HepG2 (cell line): ENCODE measurements around the gene ZBTB22. TPM values are rescaled to one million over a fixed set of nuclear protein-coding genes. Genes with fewer than 3 reads are reported as not detected.

ENCODE experiments used
- DR1 ChIP-seq: sonication (generic); formaldehyde crosslinking; IDR thresholded peaks from 2 replicates; pipeline ENCODE4 v1.8.0; 2021; ENCODE audit warnings: mild to moderate bottlenecking, missing genetic modification reagents, inconsistent platforms
- GATA4 ChIP-seq: sonication (generic); IDR thresholded peaks from 2 replicates; pipeline ENCODE4 v1.6.1; 2016; ENCODE audit warnings: antibody characterized with exemption, low read depth, borderline replicate concordance
- MATR3 ChIP-seq: sonication (generic); formaldehyde crosslinking; IDR thresholded peaks from 2 replicates; pipeline ENCODE4 v1.4.0; 2020; ENCODE audit warnings: missing genetic modification reagents
- NFE2 ChIP-seq: sonication (generic); formaldehyde crosslinking; IDR thresholded peaks from 2 replicates; pipeline ENCODE4 v1.4.0; 2020; ENCODE audit warnings: missing genetic modification reagents
- NFIC ChIP-seq: IDR thresholded peaks from 2 replicates; pipeline ENCODE4 v1.6.1; 2012; ENCODE audit warnings: mild to moderate bottlenecking, low read length, inconsistent platforms
- NFYB ChIP-seq: sonication (generic); formaldehyde crosslinking; IDR thresholded peaks from 2 replicates; pipeline ENCODE4 v1.4.0; 2020; ENCODE audit warnings: missing genetic modification reagents
- ONECUT2 ChIP-seq: sonication (generic); formaldehyde crosslinking; IDR thresholded peaks from 2 replicates; pipeline ENCODE4 v1.4.0; 2020; ENCODE audit warnings: missing genetic modification reagents
- PCBP2 ChIP-seq: fragments of 200-400 bp; formaldehyde crosslinking; optimal IDR thresholded peaks from 2 replicates; pipeline ENCODE3; 2018; ENCODE audit warnings: low read length, low read depth; ENCODE audit not compliant: poor library complexity, severe bottlenecking
- PTBP1 ChIP-seq: fragments of 200-400 bp; formaldehyde crosslinking; IDR thresholded peaks from 2 replicates; pipeline ENCODE4 v1.6.1; 2018; ENCODE audit warnings: low read length, low read depth; ENCODE audit not compliant: poor library complexity, severe bottlenecking
- SALL1 ChIP-seq: sonication (generic); formaldehyde crosslinking; IDR thresholded peaks from 2 replicates; pipeline ENCODE4 v1.8.0; 2022; ENCODE audit warnings: mild to moderate bottlenecking, missing genetic modification reagents
- SNAPC2 ChIP-seq: sonication (generic); formaldehyde crosslinking; IDR thresholded peaks from 2 replicates; pipeline ENCODE4 v1.8.1; 2022; ENCODE audit warnings: mild to moderate bottlenecking, missing genetic modification reagents
- SRSF1 ChIP-seq: fragments of 200-400 bp; formaldehyde crosslinking; optimal IDR thresholded peaks from 2 replicates; pipeline ENCODE3; 2017; ENCODE audit warnings: mild to moderate bottlenecking, low read depth, low read length, moderate library complexity
- SRSF9 ChIP-seq: fragments of 200-400 bp; formaldehyde crosslinking; IDR thresholded peaks from 2 replicates; pipeline ENCODE4 v1.6.1; 2018; ENCODE audit warnings: borderline replicate concordance, mild to moderate bottlenecking, low read depth, low read length; ENCODE audit not compliant: insufficient read depth, poor library complexity, severe bottlenecking
- ZFAT ChIP-seq: sonication (generic); formaldehyde crosslinking; conservative IDR thresholded peaks from 2 replicates; pipeline ENCODE4 v1.8.1; 2023; ENCODE audit warnings: missing genetic modification reagents, inconsistent platforms
- ZNF253 ChIP-seq: sonication (generic); formaldehyde crosslinking; IDR thresholded peaks from 2 replicates; pipeline ENCODE4 v1.8.0; 2022; ENCODE audit warnings: mild to moderate bottlenecking, missing genetic modification reagents, borderline replicate concordance
- ZNF292 ChIP-seq: sonication (generic); formaldehyde crosslinking; IDR thresholded peaks from 2 replicates; pipeline ENCODE4 v1.8.1; 2022; ENCODE audit warnings: mild to moderate bottlenecking, low read depth, missing genetic modification reagents, borderline replicate concordance
- ZNF329 ChIP-seq: sonication (generic); formaldehyde crosslinking; IDR thresholded peaks from 2 replicates; pipeline ENCODE4 v1.9.0; 2021; ENCODE audit warnings: low read depth, mild to moderate bottlenecking, missing genetic modification reagents
- ZNF564 ChIP-seq: sonication (generic); formaldehyde crosslinking; IDR thresholded peaks from 2 replicates; pipeline ENCODE4 v1.8.1; 2023; ENCODE audit warnings: mild to moderate bottlenecking, missing genetic modification reagents
- polyA plus RNA-seq, 8 experiments: library from polyadenylated mRNA; depleted of rRNA in 3 of 8; stranded (reverse) in 7 of 8; unstranded in 1 of 8; fragments of >200 nt; fragmentation: Illumina TruSeq in 4 of 8; extraction: Trizol in 4 of 8; gene quantifications; 2 replicates each; pipeline versions ENCODE4 v1.2.1 to v1.2.3, GENCODE V29; 2011 to 2016; ENCODE audit warnings: low read depth in 4 of 8, missing spikeins in 1 of 8, mixed read lengths in 1 of 8; ENCODE audit not compliant: insufficient read depth in 1 of 8
- total RNA-seq, 5 experiments: library from RNA; depleted of rRNA; stranded (reverse); fragments of >200 nt; fragmentation: Illumina TruSeq; extraction: Trizol; gene quantifications; 2 replicates each; pipeline ENCODE4 v1.2.3, GENCODE V29; 2016; ENCODE audit warnings: low read depth in 1 of 5
- TF ChIP-seq, protein P1 (sequence below): sonication (generic); formaldehyde crosslinking; IDR thresholded peaks from 2 replicates; pipeline ENCODE4 v1.8.0; 2022; ENCODE audit warnings: missing genetic modification reagents, mild to moderate bottlenecking, inconsistent platforms, borderline replicate concordance
- TF ChIP-seq, protein P2 (sequence below): sonication (generic); formaldehyde crosslinking; IDR thresholded peaks from 2 replicates; pipeline ENCODE4 v1.4.0; 2020; ENCODE audit warnings: mild to moderate bottlenecking, low read depth, missing genetic modification reagents
- TF ChIP-seq, protein P3 (sequence below): sonication (generic); formaldehyde crosslinking; IDR thresholded peaks from 2 replicates; pipeline ENCODE4 v1.8.1; 2022; ENCODE audit warnings: low read depth, mild to moderate bottlenecking, missing genetic modification reagents
- TF ChIP-seq, protein P4 (sequence below): sonication (generic); formaldehyde crosslinking; IDR thresholded peaks from 2 replicates; pipeline ENCODE4 v1.5.1; 2020; ENCODE audit warnings: mild to moderate bottlenecking, moderate library complexity, missing genetic modification reagents

The ZBTB22 gene
- total and polyA plus RNA-seq, 2 of the 13 experiments (the other 11 are each of a cell fraction or from before 2014, with no cell fraction given), result 8.0 to 10.6 TPM

DNA sequence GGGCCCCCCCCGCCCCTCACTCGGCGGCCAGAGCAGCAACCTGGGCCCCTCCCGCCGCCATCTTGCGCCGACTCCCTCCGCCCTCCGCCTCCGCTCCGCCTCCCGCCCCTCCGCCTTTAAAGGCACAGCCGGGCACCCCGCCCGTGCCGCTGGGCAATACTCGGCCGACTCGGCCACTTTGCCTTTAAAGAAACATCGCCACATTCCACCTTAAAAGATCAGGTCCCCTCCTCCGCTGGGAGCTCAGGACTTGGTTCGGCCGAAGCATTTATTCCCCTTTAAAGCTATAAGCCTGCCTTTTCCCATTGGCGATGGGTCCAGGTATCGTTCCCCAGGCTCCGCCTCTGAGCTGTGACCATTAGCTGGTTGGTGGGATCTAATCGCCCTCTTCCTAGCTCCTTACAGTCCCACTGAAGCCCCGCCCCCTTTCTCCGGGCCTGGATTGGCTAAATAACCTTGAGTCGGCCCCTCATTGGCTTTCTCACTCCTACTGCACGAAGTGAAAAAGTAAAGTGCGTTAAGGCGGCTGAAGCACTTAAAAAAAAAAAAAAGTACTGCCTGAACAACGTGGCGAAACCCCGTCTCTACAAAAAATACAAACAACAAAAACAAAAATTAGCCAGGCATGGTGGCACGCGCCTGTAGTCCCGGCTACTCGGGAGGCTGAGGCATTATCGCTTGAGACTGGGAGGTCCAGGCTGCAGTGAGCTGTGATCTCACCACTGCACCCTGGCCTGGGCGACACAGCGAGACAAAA, at the start of gene ZBTB22 (continued):
- TF ChIP-seq, protein P1, sequence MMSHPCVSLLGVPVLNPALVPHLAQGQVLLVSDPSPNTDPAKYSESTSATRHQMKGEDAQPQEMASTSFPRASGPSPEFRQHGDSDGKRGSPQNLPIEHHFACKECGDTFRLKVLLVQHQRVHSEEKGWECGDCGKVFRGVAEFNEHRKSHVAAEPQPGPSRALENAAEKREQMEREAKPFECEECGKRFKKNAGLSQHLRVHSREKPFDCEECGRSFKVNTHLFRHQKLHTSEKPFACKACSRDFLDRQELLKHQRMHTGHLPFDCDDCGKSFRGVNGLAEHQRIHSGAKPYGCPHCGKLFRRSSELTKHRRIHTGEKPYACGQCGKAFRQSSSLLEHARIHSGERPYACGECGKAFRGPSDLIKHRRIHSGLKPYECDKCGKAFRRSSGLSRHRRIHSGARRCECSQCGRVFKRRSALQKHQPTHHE (CRISPR knock-in tag), result 0 out of 2 replicates have a peak, but pooled peaks have one; percentile 43
- TF ChIP-seq ZNF292 (CRISPR knock-in tag), result 0 out of 2 replicates have a peak, but pooled peaks have one; percentile 14
- peak; percentile 66; the same call in 1 of the 2 replicates for TF ChIP-seq DR1 (CRISPR knock-in tag)
- TF ChIP-seq, protein P2, sequence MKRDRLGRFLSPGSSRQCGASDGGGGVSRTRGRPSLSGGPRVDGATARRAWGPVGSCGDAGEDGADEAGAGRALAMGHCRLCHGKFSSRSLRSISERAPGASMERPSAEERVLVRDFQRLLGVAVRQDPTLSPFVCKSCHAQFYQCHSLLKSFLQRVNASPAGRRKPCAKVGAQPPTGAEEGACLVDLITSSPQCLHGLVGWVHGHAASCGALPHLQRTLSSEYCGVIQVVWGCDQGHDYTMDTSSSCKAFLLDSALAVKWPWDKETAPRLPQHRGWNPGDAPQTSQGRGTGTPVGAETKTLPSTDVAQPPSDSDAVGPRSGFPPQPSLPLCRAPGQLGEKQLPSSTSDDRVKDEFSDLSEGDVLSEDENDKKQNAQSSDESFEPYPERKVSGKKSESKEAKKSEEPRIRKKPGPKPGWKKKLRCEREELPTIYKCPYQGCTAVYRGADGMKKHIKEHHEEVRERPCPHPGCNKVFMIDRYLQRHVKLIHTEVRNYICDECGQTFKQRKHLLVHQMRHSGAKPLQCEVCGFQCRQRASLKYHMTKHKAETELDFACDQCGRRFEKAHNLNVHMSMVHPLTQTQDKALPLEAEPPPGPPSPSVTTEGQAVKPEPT (CRISPR knock-in tag), result peak; percentile 100
- 0 out of 2 replicates have a peak, but pooled peaks have one; percentile 62 for TF ChIP-seq GATA4
- TF ChIP-seq SNAPC2 (CRISPR knock-in tag), result no peak
- peak; percentile 88 for TF ChIP-seq NFYB (CRISPR knock-in tag)
- TF ChIP-seq, protein P3, sequence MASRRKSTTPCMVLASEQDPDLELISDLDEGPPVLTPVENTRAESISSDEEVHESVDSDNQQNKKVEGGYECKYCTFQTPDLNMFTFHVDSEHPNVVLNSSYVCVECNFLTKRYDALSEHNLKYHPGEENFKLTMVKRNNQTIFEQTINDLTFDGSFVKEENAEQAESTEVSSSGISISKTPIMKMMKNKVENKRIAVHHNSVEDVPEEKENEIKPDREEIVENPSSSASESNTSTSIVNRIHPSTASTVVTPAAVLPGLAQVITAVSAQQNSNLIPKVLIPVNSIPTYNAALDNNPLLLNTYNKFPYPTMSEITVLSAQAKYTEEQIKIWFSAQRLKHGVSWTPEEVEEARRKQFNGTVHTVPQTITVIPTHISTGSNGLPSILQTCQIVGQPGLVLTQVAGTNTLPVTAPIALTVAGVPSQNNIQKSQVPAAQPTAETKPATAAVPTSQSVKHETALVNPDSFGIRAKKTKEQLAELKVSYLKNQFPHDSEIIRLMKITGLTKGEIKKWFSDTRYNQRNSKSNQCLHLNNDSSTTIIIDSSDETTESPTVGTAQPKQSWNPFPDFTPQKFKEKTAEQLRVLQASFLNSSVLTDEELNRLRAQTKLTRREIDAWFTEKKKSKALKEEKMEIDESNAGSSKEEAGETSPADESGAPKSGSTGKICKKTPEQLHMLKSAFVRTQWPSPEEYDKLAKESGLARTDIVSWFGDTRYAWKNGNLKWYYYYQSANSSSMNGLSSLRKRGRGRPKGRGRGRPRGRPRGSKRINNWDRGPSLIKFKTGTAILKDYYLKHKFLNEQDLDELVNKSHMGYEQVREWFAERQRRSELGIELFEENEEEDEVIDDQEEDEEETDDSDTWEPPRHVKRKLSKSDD (CRISPR knock-in tag), result no peak
- no peak for TF ChIP-seq MATR3 (CRISPR knock-in tag)
- TF ChIP-seq SRSF9, result no peak
- TF ChIP-seq PTBP1, result no peak
- TF ChIP-seq SRSF1, result no peak
- TF ChIP-seq ZNF253 (CRISPR knock-in tag), result no peak
- no peak for TF ChIP-seq PCBP2
- TF ChIP-seq NFE2 (CRISPR knock-in tag), result no peak
- TF ChIP-seq NFIC, result no peak
- TF ChIP-seq, protein P4, sequence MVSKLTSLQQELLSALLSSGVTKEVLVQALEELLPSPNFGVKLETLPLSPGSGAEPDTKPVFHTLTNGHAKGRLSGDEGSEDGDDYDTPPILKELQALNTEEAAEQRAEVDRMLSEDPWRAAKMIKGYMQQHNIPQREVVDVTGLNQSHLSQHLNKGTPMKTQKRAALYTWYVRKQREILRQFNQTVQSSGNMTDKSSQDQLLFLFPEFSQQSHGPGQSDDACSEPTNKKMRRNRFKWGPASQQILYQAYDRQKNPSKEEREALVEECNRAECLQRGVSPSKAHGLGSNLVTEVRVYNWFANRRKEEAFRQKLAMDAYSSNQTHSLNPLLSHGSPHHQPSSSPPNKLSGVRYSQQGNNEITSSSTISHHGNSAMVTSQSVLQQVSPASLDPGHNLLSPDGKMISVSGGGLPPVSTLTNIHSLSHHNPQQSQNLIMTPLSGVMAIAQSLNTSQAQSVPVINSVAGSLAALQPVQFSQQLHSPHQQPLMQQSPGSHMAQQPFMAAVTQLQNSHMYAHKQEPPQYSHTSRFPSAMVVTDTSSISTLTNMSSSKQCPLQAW (CRISPR knock-in tag), result no peak; the same call in none of the 2 replicates
- TF ChIP-seq ZNF564 (CRISPR knock-in tag), result no peak
- TF ChIP-seq ONECUT2 (CRISPR knock-in tag), result 0 out of 2 replicates have a peak, but pooled peaks have one; percentile 37
- no peak for TF ChIP-seq ZFAT (CRISPR knock-in tag)
- no peak for TF ChIP-seq ZNF329
- peak; percentile 66; the same call in 1 of the 2 replicates for TF ChIP-seq SALL1 (CRISPR knock-in tag)
